Measurements from ENCODE around the gene MRPS25. TPM values are rescaled to one million over a fixed set of nuclear protein-coding genes. Genes with fewer than 3 reads are reported as not detected.

Gene MRPS25
- total and polyA plus RNA-seq, 2 experiments from 2014 or later = 47.9 to 75.0 TPM

- no peak overlapping the region for H2AFZ ChIP-seq
- peaks cover 5% of the 10 kb centered on the region; the same call in 1 of the 2 replicates for H3K36me3 ChIP-seq (ENCODE audit: insufficient read depth)
- DNase-seq (ENCODE audit: low spot score) (no peak), ATAC-seq (no peak)
- Mint-ChIP-seq H3K4me3 (no peak overlapping the region), H3K27me3 (ENCODE audit: insufficient read depth, low read depth, poor library complexity) (no peaks in the 10 kb centered on the region), H3K36me3 (ENCODE audit: low read depth) (peaks cover 32% of the 10 kb centered on the region), H3K4me1 (no peaks in the 10 kb centered on the region), H3K9me3 (no peaks in the 10 kb centered on the region), H3K27ac (no peak overlapping the region)
- no peaks in the 10 kb centered on the region for H3K9me2 ChIP-seq (ENCODE audit: insufficient read depth)
- no peak overlapping the region for H3K4me2 ChIP-seq
- H3K79me2 ChIP-seq (replicated peaks; ENCODE audit: insufficient read depth) = no peaks in the 10 kb centered on the region
- no peaks in the 10 kb centered on the region for H3F3A ChIP-seq (replicated peaks; ENCODE audit: low read depth)
- H3K27ac ChIP-seq (ENCODE audit: low read depth) = no peak overlapping the region
- H3K4me3 ChIP-seq = no peak overlapping the region
- TF ChIP-seq ETS1 (IDR thresholded peaks at IDR 0.05) (no peak), EZH2phosphoT487 (IDR thresholded peaks at IDR 0.05; ENCODE audit: unreplicated experiment) (no peak), ZNF462 (CRISPR knock-in tag; IDR thresholded peaks at IDR 0.05) (no peak), REST (IDR thresholded peaks at IDR 0.05; ENCODE audit: unreplicated experiment) (no peak), CREB1 (CRISPR knock-in tag; IDR thresholded peaks at IDR 0.05; ENCODE audit: low read depth) (no peak), CTCF (conservative IDR thresholded peaks at IDR 0.05; ENCODE audit: low read depth in 2 of 2) (no peak), POLR2AphosphoS5 (IDR thresholded peaks at IDR 0.05; ENCODE audit: low read depth) (no peak), ZNF114 (CRISPR knock-in tag; IDR thresholded peaks at IDR 0.05) (no peak), ZNF331 (CRISPR knock-in tag; IDR thresholded peaks at IDR 0.05; ENCODE audit: low read depth) (no peak), EZH2 (IDR thresholded peaks at IDR 0.05; ENCODE audit: low read depth, unreplicated experiment) (no peak), STAT1 (IDR thresholded peaks at IDR 0.05; ENCODE audit: unreplicated experiment) (no peak), NANOG (IDR thresholded peaks at IDR 0.05; ENCODE audit: borderline replicate concordance) (no peak), JUNB (IDR thresholded peaks at IDR 0.05; ENCODE audit: unreplicated experiment) (no peak)
- no peaks in the 10 kb centered on the region for H4K20me1 ChIP-seq (replicated peaks; ENCODE audit: insufficient read depth)
- H3K27me3 ChIP-seq (ENCODE audit: insufficient read depth) = no peaks in the 10 kb centered on the region
- no peaks in the 10 kb centered on the region for H3K4me1 ChIP-seq (ENCODE audit: insufficient read depth)
Measured at GRCh38 chr3:15086263-15086662, 21.1 kb upstream of the MRPS25 start.

Data from GM23338 (cell line).